Measurements from ENCODE around the gene LARGE1.
A peak's percentile ranks its signal among the peaks of the same experiment; 100 is the strongest.

DNA sequence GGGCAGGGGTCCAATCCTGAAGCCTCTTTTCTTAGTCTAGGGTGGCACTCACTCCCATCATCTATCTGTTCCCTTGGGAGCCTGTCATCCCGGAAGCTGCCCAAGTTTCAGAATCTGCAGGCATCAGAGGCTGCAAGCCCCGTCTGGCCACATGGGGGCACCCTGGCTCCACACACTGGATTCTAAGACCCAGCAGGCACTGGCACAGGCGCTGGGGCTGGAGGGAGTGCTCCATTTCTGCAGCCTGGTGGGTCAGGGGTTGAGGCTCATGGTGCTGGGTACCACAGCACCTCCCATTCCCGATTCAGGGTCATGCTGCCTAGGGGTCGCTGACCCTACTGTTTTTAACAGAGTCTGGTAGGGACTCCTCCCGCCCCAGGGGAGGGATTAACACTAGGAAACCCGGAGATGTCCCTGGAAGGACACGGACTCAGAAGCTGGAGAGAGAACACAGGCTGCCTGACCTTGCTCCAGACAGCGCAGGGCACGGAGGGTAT, 618.2 kb downstream of the LARGE1 start:
- TF ChIP-seq CTCF (conservative IDR thresholded peaks at IDR 0.05 in 1 of 2, IDR thresholded peaks at IDR 0.05 in 1 of 2; ENCODE audit: low read depth in 1 of 2, low read length in 2 of 2), result peak; percentile 98 to 99
- no peak for TF ChIP-seq EZH2 (IDR thresholded peaks at IDR 0.05; ENCODE audit: low read length, missing control alignments)

Data from fibroblast of lung (primary cell).